Activated naive CD4-positive, alpha-beta T cell treated with anti-CD3 and anti-CD28 coated beads, Interleukin-2, amount 50 U/mL, for 24 hours (primary cell): ENCODE data around the gene CENPQ.

Source experiments
- H3K27ac Mint-ChIP-seq: one replicate; pipeline ENCODE4 v1.8.0; 2021; ENCODE audit warnings: mild to moderate bottlenecking, mixed read lengths
- H3K27me3 Mint-ChIP-seq: one replicate; pipeline ENCODE4 v1.8.0; 2021; ENCODE audit warnings: mixed read lengths
- H3K36me3 Mint-ChIP-seq: one replicate; pipeline ENCODE4 v1.8.0; 2021; ENCODE audit warnings: mixed read lengths
- H3K4me1 Mint-ChIP-seq: one replicate; pipeline ENCODE4 v1.8.0; 2021; ENCODE audit warnings: mixed read lengths
- H3K4me3 Mint-ChIP-seq: one replicate; pipeline ENCODE4 v1.8.0; 2021; ENCODE audit warnings: mild to moderate bottlenecking, mixed read lengths
- H3K9me3 Mint-ChIP-seq: one replicate; pipeline ENCODE4 v1.8.0; 2021; ENCODE audit warnings: mixed read lengths

Gene CENPQ

DNA sequence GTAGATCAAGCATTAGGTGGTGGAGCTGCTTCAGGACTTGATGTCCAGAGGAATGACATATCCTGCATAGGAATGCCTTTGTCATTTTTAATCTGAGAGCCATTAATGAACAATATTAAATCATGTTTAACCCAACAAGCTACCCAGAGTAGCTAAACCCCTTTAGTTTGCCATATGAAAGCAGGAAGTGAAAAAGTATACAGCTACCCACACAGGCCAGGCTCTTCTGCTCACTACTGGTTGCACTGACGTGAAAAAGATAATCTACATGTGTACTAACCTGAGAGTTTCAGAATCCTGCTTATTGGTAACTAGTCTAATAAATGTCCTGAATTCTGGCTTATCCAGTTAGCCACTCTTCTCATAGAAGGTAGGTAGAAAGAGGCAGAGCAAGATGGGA is 56.5 kb downstream of the CENPQ start:
- no peaks in the 10 kb centered on the region for H3K4me1 Mint-ChIP-seq
- no peak overlapping the region for H3K27ac Mint-ChIP-seq
- no peaks in the 10 kb centered on the region for H3K36me3 Mint-ChIP-seq
- H3K9me3 Mint-ChIP-seq, result no peaks in the 10 kb centered on the region
- H3K4me3 Mint-ChIP-seq, result no peak overlapping the region
- no peaks in the 10 kb centered on the region for H3K27me3 Mint-ChIP-seq

DNA sequence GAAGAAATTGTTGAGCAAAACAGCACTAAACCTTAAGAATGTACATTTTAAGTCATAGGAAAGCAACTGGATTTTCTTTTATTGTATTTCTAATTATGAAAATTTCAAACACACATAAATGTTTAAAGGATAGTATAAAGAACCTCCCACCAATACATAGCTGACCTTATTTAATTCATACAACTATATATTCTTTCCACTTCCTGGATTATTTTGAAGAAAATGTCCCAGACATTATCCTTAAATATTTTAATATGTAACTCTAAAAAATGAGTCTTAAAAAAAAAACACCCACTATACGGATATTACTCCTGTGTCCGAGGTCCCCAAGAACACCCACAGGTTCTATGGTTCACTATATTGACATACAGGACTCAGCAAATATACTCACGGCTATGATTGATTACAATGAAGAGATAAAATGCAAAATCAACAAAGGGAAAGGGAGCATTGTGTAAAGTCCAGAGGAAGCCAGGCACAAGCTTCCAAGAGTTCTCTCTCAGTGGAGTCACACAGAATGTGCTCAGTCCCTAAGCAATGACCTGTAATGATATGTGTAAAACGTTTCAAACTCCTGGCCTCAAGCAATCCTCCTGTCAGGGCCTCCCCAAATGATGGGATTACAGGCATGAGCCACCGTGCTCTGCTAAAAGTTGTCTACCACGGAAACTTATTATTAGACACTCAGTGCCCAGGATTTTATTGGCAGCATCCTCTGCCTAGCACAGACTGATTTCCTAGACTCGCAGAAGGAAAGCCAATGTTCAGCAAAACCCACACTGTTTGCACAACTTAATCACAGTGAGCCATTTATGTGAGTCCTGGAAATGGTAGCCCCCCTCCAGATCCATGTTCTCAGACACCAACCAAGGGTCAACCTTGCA is 59.8 kb downstream of the CENPQ start:
- Mint-ChIP-seq H3K4me1 (no peaks in the 10 kb centered on the region), H3K27me3 (no peaks in the 10 kb centered on the region), H3K36me3 (no peaks in the 10 kb centered on the region), H3K9me3 (no peaks in the 10 kb centered on the region), H3K27ac (no peak overlapping the region), H3K4me3 (no peak overlapping the region)

DNA sequence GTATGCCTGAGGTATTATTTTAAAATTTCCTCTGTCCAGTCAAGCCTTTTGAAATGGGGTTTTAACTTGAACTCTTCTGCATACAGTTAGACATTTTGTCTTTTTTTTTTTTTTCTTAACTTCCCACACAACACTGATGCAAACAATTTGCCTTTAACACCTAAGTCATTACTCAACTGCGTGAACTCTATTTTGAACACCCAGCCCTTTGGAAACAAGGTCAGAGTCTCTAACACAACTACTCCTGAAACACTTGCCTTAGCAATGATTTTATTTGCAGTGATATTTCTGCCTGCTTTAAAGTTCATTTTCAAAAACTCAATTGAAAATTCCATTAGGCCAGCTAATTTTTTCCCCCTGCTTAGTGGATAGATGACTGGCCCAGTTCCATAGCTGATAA is 60.7 kb downstream of the CENPQ start:
- no peak overlapping the region for H3K27ac Mint-ChIP-seq
- no peaks in the 10 kb centered on the region for H3K9me3 Mint-ChIP-seq

DNA sequence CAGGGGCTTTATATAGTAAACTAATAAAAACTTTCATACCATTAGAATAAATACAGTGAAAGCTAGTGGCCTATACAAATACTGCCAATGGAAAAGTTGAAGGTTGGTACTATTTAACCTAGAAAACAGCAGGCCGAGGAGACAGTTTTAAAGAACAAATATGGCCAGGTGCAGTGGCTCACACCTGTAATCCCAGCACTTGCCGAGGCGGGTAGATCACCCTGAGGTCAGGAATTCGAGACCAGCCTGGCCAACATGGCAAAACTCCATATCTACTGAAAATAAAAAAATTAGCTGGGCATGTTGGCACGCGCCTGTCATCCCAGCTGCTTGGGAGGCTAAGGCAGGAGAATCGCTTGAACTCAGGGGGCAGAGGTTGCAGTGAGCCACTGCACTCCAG is 61.4 kb downstream of the CENPQ start:
- no peak overlapping the region for H3K4me3 Mint-ChIP-seq
- no peaks in the 10 kb centered on the region for H3K36me3 Mint-ChIP-seq
- no peaks in the 10 kb centered on the region for H3K9me3 Mint-ChIP-seq
- H3K27me3 Mint-ChIP-seq, result peaks cover 3% of the 10 kb centered on the region
- no peak overlapping the region for H3K27ac Mint-ChIP-seq
- no peaks in the 10 kb centered on the region for H3K4me1 Mint-ChIP-seq

More for the DNA sequence above, 60.7 kb downstream of the CENPQ start:
- Mint-ChIP-seq H3K4me3 (no peak overlapping the region), H3K27me3 (peaks cover 2% of the 10 kb centered on the region), H3K4me1 (no peaks in the 10 kb centered on the region), H3K36me3 (no peaks in the 10 kb centered on the region)

DNA sequence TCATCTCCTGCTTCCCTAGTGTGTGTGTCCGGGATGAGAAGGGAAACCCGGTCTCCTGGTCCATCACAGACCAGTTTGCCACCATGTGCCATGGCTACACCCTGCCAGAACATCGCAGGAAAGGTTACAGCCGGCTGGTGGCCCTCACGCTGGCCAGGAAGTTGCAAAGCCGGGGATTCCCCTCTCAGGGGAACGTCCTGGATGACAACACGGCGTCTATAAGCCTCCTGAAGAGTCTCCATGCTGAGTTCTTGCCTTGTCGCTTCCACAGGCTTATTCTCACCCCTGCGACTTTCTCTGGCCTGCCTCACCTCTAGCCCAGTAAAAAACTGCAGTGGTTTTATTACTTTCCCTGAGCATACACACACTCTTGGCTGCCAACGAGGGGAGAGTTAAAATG is 63.4 kb downstream of the CENPQ start:
- H3K36me3 Mint-ChIP-seq, result no peaks in the 10 kb centered on the region
- H3K4me1 Mint-ChIP-seq, result no peaks in the 10 kb centered on the region
- H3K9me3 Mint-ChIP-seq, result no peaks in the 10 kb centered on the region
- H3K27me3 Mint-ChIP-seq, result peaks cover 9% of the 10 kb centered on the region
- H3K27ac Mint-ChIP-seq, result no peak overlapping the region
- H3K4me3 Mint-ChIP-seq, result no peak overlapping the region

DNA sequence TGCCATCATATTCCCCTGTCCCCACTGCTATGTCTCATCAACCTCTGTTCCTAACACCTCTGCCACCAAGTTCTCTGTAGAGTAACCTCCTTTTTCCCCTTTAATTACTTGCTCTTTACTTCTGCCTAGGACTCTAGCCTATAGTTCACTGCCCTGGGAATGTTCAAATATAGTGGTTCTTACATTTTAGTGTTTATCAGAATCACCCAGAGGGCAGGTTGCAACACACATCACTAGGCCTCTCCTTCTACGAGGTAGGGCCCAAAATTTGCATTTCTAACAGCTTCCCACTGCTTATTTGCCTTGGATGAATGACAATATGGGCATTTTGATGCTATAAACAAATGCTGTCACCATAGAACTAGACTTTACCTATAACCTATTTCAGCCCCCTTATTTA is 64.2 kb downstream of the CENPQ start:
- no peaks in the 10 kb centered on the region for H3K9me3 Mint-ChIP-seq
- H3K27me3 Mint-ChIP-seq, result peaks cover 15% of the 10 kb centered on the region
- H3K4me1 Mint-ChIP-seq, result peaks cover 6% of the 10 kb centered on the region
- no peak overlapping the region for H3K4me3 Mint-ChIP-seq
- no peak overlapping the region for H3K27ac Mint-ChIP-seq
- no peaks in the 10 kb centered on the region for H3K36me3 Mint-ChIP-seq

DNA sequence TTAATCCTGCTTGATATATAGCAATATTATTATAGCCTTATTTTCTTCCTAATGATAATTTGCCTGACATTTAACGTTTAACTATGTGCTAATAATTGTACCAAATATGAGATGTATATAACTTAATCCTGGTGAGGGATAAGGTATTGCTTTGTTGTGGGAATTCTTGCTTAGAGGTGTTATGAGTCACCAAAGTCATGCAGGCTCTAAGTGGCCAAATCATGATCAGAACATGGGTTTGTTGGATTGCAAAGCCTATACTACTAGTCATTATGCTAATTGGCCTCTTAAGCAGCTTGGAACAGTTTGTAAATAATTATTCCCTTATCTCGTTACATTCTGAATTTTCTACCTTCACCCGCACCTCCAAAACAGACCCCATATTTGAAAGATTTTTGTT is 65.4 kb downstream of the CENPQ start:
- no peak overlapping the region for H3K27ac Mint-ChIP-seq
- H3K4me3 Mint-ChIP-seq, result no peak overlapping the region
- H3K9me3 Mint-ChIP-seq, result no peaks in the 10 kb centered on the region

DNA sequence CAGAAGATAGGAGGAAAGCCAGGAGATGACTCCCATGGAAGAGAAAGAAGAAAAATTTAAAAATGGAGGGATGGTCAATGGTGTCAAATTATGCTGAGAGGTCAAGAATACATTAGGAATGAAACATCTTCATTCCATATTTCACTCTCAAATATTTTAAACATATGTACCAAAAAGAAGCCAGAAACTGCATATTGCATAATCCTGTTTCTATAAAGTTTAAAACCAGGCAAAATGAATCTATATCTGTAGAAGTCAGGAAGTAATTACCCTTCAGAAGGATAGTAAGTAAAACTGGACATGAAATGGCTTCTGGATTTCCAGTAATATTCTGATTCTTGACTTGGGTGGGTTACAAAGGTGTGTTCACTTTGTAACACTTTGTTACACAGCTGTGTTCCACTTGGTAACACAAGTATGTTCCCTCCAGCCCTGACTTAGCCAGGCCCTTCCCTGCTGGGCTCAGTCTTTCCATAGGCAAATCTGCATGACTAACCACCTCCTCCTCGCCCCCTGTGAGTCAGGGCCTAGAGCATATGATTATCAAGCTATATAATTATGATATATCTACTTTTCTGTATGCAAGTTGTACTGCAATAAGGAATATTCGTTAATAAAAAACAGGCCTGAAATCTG is 67.1 kb downstream of the CENPQ start:
- Mint-ChIP-seq H3K36me3 (no peaks in the 10 kb centered on the region), H3K4me3 (no peak overlapping the region), H3K27ac (no peak overlapping the region), H3K9me3 (no peaks in the 10 kb centered on the region), H3K27me3 (peaks cover 17% of the 10 kb centered on the region), H3K4me1 (peaks cover 6% of the 10 kb centered on the region)

More for the DNA sequence above, 65.4 kb downstream of the CENPQ start:
- Mint-ChIP-seq H3K36me3 (no peaks in the 10 kb centered on the region), H3K27me3 (peaks cover 15% of the 10 kb centered on the region), H3K4me1 (peaks cover 6% of the 10 kb centered on the region)

DNA sequence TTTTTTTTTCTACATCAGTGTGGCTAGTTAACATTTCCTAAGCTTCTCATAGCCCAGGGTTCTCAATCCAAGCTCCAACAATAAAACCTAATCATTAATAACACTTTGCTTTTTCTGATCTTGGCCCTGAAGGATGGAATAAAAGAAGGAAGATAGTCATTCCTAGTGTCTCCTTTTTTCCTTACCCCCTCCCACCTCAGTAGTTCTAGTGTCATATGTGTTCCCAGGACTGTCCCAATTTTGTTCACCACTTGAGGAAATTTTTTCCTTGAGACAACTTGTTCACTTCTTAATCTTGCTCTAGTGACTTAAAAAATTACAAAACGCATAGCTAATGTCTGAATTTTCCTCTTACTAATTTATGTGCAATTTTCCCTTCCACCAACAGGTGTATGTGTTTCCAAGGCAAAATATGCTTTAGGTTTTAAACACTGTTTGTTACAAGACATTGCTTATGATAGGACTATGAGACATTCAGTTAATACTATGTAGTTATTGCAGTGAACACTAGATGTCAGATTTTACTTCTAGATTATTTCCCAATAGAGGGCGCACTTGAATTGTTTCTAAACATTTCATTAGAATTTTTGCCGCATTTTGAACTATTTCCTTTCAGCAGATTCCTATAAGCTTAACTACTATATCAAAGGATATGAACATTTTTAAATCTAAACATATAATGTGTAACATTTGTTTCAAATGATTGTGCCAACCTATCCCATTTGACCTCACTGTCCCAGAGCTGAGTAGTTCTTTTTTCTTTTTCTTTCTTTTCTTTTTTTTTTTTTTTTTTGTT is 68.8 kb downstream of the CENPQ start:
- Mint-ChIP-seq H3K27me3 (peaks cover 17% of the 10 kb centered on the region), H3K27ac (no peak overlapping the region), H3K36me3 (no peaks in the 10 kb centered on the region), H3K9me3 (no peaks in the 10 kb centered on the region), H3K4me1 (peaks cover 6% of the 10 kb centered on the region), H3K4me3 (no peak overlapping the region)

DNA sequence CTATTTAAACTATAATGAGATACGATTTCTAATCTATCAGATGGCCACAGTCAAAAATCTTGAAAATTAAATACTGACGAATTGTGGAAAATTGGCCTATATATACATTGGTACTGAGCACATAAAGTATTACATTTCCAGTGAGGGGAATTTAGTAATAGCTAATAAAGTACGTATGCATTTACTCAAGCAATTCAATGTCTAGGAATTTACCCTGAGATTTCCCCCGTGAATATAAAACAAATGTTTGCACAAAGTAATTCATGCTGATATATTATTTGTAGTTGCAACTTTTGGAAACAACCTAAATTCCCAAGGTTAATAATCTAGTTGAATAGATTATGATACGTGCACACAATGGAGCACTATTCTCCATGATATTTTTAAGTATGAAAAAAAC is 72.6 kb downstream of the CENPQ start:
- Mint-ChIP-seq H3K27ac (no peak overlapping the region), H3K36me3 (no peaks in the 10 kb centered on the region), H3K4me3 (no peak overlapping the region), H3K27me3 (peaks cover 12% of the 10 kb centered on the region), H3K9me3 (no peaks in the 10 kb centered on the region), H3K4me1 (peaks cover 6% of the 10 kb centered on the region)

DNA sequence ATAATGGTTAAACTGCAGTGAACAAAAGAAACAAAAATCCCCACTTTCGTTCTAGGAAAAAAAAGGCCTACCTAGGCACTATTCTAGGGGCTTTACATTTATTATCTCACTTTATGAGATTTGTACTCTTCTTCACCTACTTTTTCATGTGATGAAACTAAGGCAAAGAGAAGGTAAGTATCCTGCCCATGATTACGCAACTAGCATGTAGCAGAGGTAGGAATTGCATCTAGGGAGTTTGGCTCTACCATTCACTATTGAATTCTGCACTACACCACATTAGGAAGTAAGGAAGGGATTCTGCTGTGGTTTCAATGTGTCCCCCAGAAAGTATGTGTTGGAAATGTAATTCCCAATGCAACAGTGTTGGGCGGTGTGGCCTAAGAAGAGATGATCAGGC is 75.9 kb downstream of the CENPQ start:
- Mint-ChIP-seq H3K27me3 (peaks cover 3% of the 10 kb centered on the region), H3K9me3 (no peaks in the 10 kb centered on the region), H3K27ac (no peak overlapping the region), H3K4me3 (no peak overlapping the region), H3K4me1 (no peaks in the 10 kb centered on the region), H3K36me3 (no peaks in the 10 kb centered on the region)

DNA sequence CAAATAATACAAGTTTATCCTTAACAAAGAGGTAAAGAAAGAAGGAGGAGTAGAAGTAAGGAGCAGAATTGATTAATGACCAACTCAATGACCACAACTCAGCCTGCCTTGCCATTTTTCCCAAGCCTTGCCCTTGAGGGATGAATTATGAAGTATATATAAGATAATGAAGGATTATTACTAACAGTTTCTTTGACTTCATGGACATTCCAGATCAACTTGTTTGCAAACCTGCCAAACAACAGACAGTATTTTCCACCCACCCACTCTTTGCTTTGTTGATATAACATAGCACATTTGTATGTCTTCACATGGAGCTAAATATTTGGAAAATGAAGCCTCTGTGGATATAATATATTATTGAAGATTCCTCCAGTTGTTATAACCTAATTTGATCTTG is 77.4 kb downstream of the CENPQ start:
- no peaks in the 10 kb centered on the region for H3K9me3 Mint-ChIP-seq
- H3K4me1 Mint-ChIP-seq, result no peaks in the 10 kb centered on the region
- H3K27me3 Mint-ChIP-seq, result no peaks in the 10 kb centered on the region
- no peaks in the 10 kb centered on the region for H3K36me3 Mint-ChIP-seq
- H3K27ac Mint-ChIP-seq, result no peak overlapping the region
- no peak overlapping the region for H3K4me3 Mint-ChIP-seq

DNA sequence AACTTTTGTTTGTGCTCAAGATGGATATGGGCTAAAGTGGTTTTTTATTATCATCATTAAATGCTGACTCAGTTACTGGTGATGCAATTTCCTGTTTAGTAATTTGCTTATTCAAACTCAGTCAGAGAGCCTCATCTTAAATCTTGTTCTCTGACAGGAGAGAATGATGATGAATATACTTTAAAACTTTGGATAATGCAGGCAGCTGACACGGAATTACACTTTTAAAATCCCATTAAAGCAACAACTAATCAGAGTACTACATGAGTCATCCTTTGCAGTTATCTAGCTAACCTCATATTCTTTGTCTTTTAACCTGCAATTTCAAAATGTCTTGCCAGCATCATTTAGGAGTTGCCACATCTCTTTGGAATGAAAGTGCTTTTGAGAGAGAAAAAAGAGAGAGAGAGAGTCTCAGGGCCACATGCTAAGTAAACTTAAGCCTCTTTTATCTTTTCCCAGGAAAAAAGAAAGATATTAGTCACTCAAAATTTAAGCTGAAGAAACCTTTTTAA is 78.1 kb downstream of the CENPQ start:
- Mint-ChIP-seq H3K27me3 (peaks cover under 1% of the 10 kb centered on the region), H3K9me3 (no peaks in the 10 kb centered on the region), H3K27ac (no peak overlapping the region), H3K4me3 (no peak overlapping the region), H3K4me1 (no peaks in the 10 kb centered on the region), H3K36me3 (no peaks in the 10 kb centered on the region)

DNA sequence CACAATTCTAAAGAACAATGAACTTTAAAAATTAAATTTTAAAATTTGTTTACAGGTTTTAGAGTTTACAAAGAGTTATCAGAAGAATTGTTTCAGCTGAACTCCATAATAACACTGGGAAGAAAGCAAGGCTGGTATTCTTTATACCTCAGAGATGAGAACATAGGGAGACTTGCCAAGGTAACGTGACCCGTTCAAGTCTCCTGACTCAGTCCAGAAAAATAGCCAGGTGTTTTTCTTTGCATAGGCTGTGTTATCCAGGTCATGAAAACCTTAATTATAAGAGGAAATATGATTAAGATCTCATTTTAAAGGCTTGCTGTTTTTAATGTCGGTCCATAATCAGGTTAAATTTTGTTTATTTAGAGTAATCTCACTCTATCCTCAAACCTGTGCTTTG is 78.8 kb downstream of the CENPQ start:
- H3K27ac Mint-ChIP-seq, result no peak overlapping the region
- peaks cover 7% of the 10 kb centered on the region for H3K27me3 Mint-ChIP-seq
- no peaks in the 10 kb centered on the region for H3K9me3 Mint-ChIP-seq
- H3K36me3 Mint-ChIP-seq, result no peaks in the 10 kb centered on the region
- no peak overlapping the region for H3K4me3 Mint-ChIP-seq
- H3K4me1 Mint-ChIP-seq, result no peaks in the 10 kb centered on the region
